Right atrium auricular region (tissue), 2 donors: ENCODE measurements around the gene RBBP5. TPM values are rescaled to one million over a fixed set of nuclear protein-coding genes. Genes with fewer than 3 reads are reported as not detected.

ENCODE experiments used
- DNase-seq: peaks from one replicate; pipeline ENCODE4 v3.0.0-alpha.2; 2019; ENCODE audit warnings: low spot score
- H3K27ac ChIP-seq, 2 donors: fragments of 200-600 bp; sonication (generic); 1 replicate in 1 of 2; 2 replicates in 1 of 2; pipeline ENCODE4 v1.5.1; 2016 to 2019
- H3K27me3 ChIP-seq, 2 donors: fragments of 200-600 bp; sonication (generic); one replicate each; pipeline versions ENCODE4 v1.5.1 to v1.6.0; 2017 to 2019
- H3K36me3 ChIP-seq: fragments of 200-600 bp; sonication (generic); one replicate; pipeline ENCODE4 v1.5.1; 2016
- H3K4me1 ChIP-seq, 2 donors: fragments of 200-600 bp; sonication (generic); one replicate each; pipeline versions ENCODE4 v1.5.1 to v1.6.0; 2017 to 2019
- H3K4me3 ChIP-seq, 2 donors: fragments of 200-600 bp; sonication (generic); 1 replicate in 1 of 2; 2 replicates in 1 of 2; pipeline ENCODE4 v1.5.1; 2017 to 2019; ENCODE audit warnings: mild to moderate bottlenecking in 1 of 2, moderate library complexity in 1 of 2
- H3K9me3 ChIP-seq, 2 donors: fragments of 200-600 bp; sonication (generic); one replicate each; pipeline ENCODE4 v1.5.1; 2019
- total RNA-seq, 2 donors: library from RNA; depleted of rRNA; stranded (reverse); fragments of >200 nt; gene quantifications; one replicate each; pipeline ENCODE4 v1.1.0, GENCODE V29; 2016
- TF ChIP-seq, protein P1 (sequence below), 2 donors: fragments of 200-600 bp; sonication (generic); IDR thresholded peaks; one replicate each; pipeline ENCODE4 v1.5.1; 2019; ENCODE audit warnings: antibody characterized with exemption in 2 of 2

RBBP5 gene
- total RNA-seq, 2 donors from 2014 or later, result 10.3 to 12.4 TPM

DNA sequence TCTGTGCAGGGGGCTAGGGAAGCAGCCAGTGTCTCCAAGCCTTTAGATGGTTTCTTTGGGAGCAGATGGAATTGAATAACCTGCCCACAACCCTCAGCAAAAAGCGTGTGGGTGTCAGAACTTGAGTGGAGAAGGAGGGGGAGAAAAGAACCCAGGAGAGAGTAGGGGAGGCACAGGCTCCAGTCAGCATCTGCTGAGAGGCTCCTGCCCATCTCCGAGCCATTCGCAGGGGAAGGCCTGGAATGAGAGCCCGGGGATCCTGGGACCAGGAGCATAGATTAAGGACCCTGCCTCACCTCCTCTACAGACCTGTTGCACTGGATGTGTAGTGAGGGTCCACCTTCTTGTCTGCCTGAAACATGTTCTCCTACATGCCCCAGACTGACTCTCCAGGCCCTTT lies 53.8 kb downstream of the RBBP5 start:
- no peaks in the 10 kb centered on the region for H3K9me3 ChIP-seq
- no peaks in the 10 kb centered on the region for H3K27me3 ChIP-seq
- H3K27ac ChIP-seq, result no peak overlapping the region
- H3K4me3 ChIP-seq, result no peak overlapping the region
- H3K36me3 ChIP-seq, result no peaks in the 10 kb centered on the region
- TF ChIP-seq, protein P1, sequence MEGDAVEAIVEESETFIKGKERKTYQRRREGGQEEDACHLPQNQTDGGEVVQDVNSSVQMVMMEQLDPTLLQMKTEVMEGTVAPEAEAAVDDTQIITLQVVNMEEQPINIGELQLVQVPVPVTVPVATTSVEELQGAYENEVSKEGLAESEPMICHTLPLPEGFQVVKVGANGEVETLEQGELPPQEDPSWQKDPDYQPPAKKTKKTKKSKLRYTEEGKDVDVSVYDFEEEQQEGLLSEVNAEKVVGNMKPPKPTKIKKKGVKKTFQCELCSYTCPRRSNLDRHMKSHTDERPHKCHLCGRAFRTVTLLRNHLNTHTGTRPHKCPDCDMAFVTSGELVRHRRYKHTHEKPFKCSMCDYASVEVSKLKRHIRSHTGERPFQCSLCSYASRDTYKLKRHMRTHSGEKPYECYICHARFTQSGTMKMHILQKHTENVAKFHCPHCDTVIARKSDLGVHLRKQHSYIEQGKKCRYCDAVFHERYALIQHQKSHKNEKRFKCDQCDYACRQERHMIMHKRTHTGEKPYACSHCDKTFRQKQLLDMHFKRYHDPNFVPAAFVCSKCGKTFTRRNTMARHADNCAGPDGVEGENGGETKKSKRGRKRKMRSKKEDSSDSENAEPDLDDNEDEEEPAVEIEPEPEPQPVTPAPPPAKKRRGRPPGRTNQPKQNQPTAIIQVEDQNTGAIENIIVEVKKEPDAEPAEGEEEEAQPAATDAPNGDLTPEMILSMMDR (IDR thresholded peaks at IDR 0.05), result no peak
- peaks cover 0 to 6% of the 10 kb centered on the region in 2 donors for H3K4me1 ChIP-seq
- DNase-seq, result no peak

DNA sequence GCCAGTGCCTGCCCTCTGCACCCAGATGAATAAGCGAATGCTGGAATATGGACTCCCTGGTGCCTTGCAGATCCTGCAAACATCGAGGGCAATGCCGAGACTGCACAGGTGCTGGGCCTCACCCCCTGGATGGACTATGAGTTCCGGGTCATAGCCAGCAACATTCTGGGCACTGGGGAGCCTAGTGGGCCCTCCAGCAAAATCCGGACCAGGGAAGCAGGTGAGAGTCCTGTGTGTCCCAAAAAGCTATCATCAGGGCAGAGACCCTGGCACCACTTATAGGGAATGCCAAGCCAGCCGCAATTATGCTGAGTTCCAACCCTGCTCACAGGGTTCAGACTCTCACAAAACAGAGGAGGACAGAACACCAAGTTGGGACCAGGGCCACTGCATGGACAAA lies 54.7 kb downstream of the RBBP5 start:
- H3K27me3 ChIP-seq, result no peaks in the 10 kb centered on the region

DNA sequence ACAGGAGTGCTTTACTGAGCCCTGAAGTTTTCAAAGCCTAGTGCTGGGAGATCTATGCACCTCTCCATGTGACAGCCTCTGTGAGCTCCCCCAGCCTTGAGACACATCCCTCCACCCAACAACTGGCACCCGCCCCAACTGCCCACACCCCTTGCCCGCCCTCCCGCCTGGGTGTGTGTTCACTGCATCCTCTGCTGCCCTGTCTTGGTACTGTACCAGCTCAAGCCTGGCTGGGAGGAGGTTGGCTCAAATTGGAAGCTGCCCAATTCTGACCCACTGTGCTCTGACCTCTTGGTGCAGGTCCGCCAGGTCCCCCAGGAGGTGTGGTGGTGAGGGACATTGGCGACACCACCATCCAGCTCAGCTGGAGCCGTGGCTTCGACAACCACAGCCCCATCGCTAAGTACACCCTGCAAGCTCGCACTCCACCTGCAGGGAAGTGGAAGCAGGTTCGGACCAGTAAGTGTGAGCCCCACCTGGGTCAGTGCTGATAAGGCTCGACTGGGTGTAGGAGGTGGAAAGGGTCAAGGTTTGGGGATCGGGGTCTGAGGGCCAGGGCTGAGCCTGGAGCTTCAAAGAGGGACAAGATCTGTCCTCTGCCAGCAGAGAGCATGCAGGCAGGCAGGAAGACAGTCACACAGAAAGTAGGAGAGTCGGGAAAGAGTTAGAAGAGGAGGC lies 55.5 kb downstream of the RBBP5 start:
- no peaks in the 10 kb centered on the region for H3K36me3 ChIP-seq
- H3K4me1 ChIP-seq, result peaks cover 0 to 13% of the 10 kb centered on the region in 2 donors
- H3K4me3 ChIP-seq, result no peak overlapping the region
- H3K27ac ChIP-seq, result no peak overlapping the region
- H3K9me3 ChIP-seq, result no peaks in the 10 kb centered on the region
- TF ChIP-seq, protein P1 (IDR thresholded peaks at IDR 0.05), result no peak
- no peak for DNase-seq
- H3K27me3 ChIP-seq, result no peaks in the 10 kb centered on the region

More for the DNA sequence above, 54.7 kb downstream of the RBBP5 start:
- no peak for DNase-seq
- H3K36me3 ChIP-seq, result no peaks in the 10 kb centered on the region
- no peaks in the 10 kb centered on the region for H3K9me3 ChIP-seq
- TF ChIP-seq, protein P1 (IDR thresholded peaks at IDR 0.05), result no peak
- peaks cover 0 to 6% of the 10 kb centered on the region in 2 donors for H3K4me1 ChIP-seq
- no peak overlapping the region for H3K4me3 ChIP-seq
- no peak overlapping the region for H3K27ac ChIP-seq

DNA sequence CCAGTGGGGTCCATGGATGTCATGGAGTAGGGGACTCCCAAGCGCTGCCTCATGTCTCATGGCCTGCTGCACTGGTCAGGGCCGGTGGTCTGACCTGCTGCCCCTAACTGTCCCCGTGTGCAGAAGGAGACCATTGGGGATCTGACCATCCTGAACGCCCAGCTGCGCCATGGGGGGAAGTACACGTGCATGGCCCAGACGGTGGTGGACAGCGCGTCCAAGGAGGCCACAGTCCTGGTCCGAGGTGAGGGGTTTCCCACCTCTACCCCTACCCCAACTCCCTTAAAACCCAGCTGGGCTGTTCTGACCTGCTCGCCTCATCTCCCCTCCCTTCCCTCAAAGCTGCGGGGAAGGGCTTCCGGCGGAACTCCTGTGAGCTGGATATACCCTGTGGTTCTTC lies 56.1 kb downstream of the RBBP5 start:
- DNase-seq, result no peak
- Histone ChIP-seq H3K27me3 (no peaks in the 10 kb centered on the region), H3K4me3 (no peak overlapping the region), H3K9me3 (no peaks in the 10 kb centered on the region), H3K27ac (no peak overlapping the region), H3K4me1 (peaks cover 0 to 14% of the 10 kb centered on the region in 2 donors), H3K36me3 (no peaks in the 10 kb centered on the region)
- TF ChIP-seq, protein P1 (IDR thresholded peaks at IDR 0.05), result no peak

DNA sequence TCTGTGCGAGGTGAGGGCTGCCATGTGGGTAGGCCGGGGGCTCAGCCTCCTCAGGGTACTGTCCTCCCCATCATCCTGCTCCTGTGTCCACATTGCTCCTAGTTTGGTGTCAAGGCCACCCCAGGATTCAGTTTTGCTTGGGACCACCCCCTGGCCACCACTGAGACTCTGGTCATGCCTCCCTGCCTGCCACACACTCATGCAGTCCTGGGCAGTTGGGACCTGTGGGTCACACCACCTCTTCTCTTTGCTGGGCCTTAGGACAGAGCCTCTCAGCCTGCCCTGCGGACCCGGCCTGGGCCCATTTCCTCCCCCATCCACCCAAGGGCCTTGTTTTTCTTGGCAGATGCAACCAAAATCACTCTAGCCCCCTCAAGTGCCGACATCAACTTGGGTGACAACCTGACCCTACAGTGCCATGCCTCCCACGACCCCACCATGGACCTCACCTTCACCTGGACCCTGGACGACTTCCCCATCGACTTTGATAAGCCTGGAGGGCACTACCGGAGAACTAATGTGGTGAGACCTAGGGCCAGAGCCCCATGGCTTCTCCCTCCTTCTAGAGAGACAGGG lies 56.9 kb downstream of the RBBP5 start:
- H3K27me3 ChIP-seq, result no peaks in the 10 kb centered on the region
- H3K4me3 ChIP-seq, result no peak overlapping the region
- TF ChIP-seq, protein P1 (IDR thresholded peaks at IDR 0.05), result no peak
- no peaks in the 10 kb centered on the region for H3K9me3 ChIP-seq
- no peaks in the 10 kb centered on the region for H3K36me3 ChIP-seq
- DNase-seq, result no peak
- H3K4me1 ChIP-seq, result peaks cover 0 to 14% of the 10 kb centered on the region in 2 donors
- no peak overlapping the region for H3K27ac ChIP-seq
